ENCODE measurements around the gene CRKL. TPM values are rescaled to one million over a fixed set of nuclear protein-coding genes. Genes with fewer than 3 reads are reported as not detected.
"Not testable (repeated sequence)": the region's sequence is repeated elsewhere in the genome, so short reads cannot be mapped to it uniquely, and the experiment has no call there.

The CRKL gene
- total and polyA plus RNA-seq, 2 experiments from 2014 or later = 42.4 to 80.9 TPM

- H3K27ac ChIP-seq = no peak overlapping the region
These were observed 12.2 kb upstream of the CRKL start for GRCh38 chr22:20904980-20905355.

GRCh38 chr22:20905415-20906386 lies 11.5 kb upstream of the CRKL start:
- no peaks in the 10 kb centered on the region for H3K36me3 ChIP-seq
- TF ChIP-seq CTCF (IDR thresholded peaks at IDR 0.05; ENCODE audit: low read depth, low read length) = no peak
- H3K4me3 ChIP-seq = no peak overlapping the region
- no peak for DNase-seq (ENCODE audit: low read depth in 1 of 2, low spot score in 1 of 2)
- H3K9me3 ChIP-seq (ENCODE audit: low read depth) = no peaks in the 10 kb centered on the region
- no peaks in the 10 kb centered on the region for H3K4me1 ChIP-seq (ENCODE audit: low read depth)
- no peak overlapping the region for H3K27ac ChIP-seq
- no peaks in the 10 kb centered on the region for H3K27me3 ChIP-seq

More at GRCh38 chr22:20904980-20905355, 12.2 kb upstream of the CRKL start:
- Histone ChIP-seq H3K9me3 (ENCODE audit: low read depth) (no peaks in the 10 kb centered on the region), H3K36me3 (no peaks in the 10 kb centered on the region), H3K27me3 (no peaks in the 10 kb centered on the region), H3K4me3 (no peak overlapping the region), H3K4me1 (ENCODE audit: low read depth) (no peaks in the 10 kb centered on the region)
- no peak for DNase-seq (ENCODE audit: low read depth in 1 of 2, low spot score in 1 of 2)
- no peak for TF ChIP-seq CTCF (IDR thresholded peaks at IDR 0.05; ENCODE audit: low read depth, low read length)

GRCh38 chr22:20906387-20906767 lies 10.8 kb upstream of the CRKL start:
- TF ChIP-seq CTCF (IDR thresholded peaks at IDR 0.05; ENCODE audit: low read depth, low read length) = no peak
- no peaks in the 10 kb centered on the region for H3K4me1 ChIP-seq (ENCODE audit: low read depth)
- no peaks in the 10 kb centered on the region for H3K36me3 ChIP-seq
- no peak overlapping the region for H3K27ac ChIP-seq
- no peaks in the 10 kb centered on the region for H3K27me3 ChIP-seq
- no peak overlapping the region for H3K4me3 ChIP-seq
- no peaks in the 10 kb centered on the region for H3K9me3 ChIP-seq (ENCODE audit: low read depth)
- no peak for DNase-seq (ENCODE audit: low read depth in 1 of 2, low spot score in 1 of 2)

- DNase-seq (ENCODE audit: low read depth in 1 of 2, low spot score in 1 of 2); H3K36me3 ChIP-seq; H3K27me3 ChIP-seq; H3K27ac ChIP-seq; H3K9me3 ChIP-seq (ENCODE audit: low read depth); H3K4me3 ChIP-seq; H3K4me1 ChIP-seq (ENCODE audit: low read depth): not testable (repeated sequence)
These were observed 8.5 kb upstream of the CRKL start for GRCh38 chr22:20908717-20909116.

GRCh38 chr22:20909543-20910303 lies 7.5 kb upstream of the CRKL start:
- Histone ChIP-seq H3K9me3 (ENCODE audit: low read depth) (no peaks in the 10 kb centered on the region), H3K4me3 (no peak overlapping the region), H3K4me1 (ENCODE audit: low read depth) (no peaks in the 10 kb centered on the region), H3K27ac (no peak overlapping the region), H3K27me3 (no peaks in the 10 kb centered on the region), H3K36me3 (no peaks in the 10 kb centered on the region)
- no peak for DNase-seq (ENCODE audit: low read depth in 1 of 2, low spot score in 1 of 2)
- no peak for TF ChIP-seq CTCF (IDR thresholded peaks at IDR 0.05; ENCODE audit: low read depth, low read length)

- no peak overlapping the region for H3K27ac ChIP-seq
- no peak for DNase-seq (ENCODE audit: low read depth in 1 of 2, low spot score in 1 of 2)
- no peaks in the 10 kb centered on the region for H3K9me3 ChIP-seq (ENCODE audit: low read depth)
- H3K36me3 ChIP-seq = no peaks in the 10 kb centered on the region
- no peak overlapping the region for H3K4me3 ChIP-seq
- H3K27me3 ChIP-seq = no peaks in the 10 kb centered on the region
- no peak for TF ChIP-seq CTCF (IDR thresholded peaks at IDR 0.05; ENCODE audit: low read depth, low read length)
- no peaks in the 10 kb centered on the region for H3K4me1 ChIP-seq (ENCODE audit: low read depth)
These were observed 4.7 kb upstream of the CRKL start for GRCh38 chr22:20912494-20912893.

All from cardiac muscle cell (in vitro differentiated cells and primary cell).